Mesodermal cell (in vitro differentiated cells): ENCODE data around the gene ST7L. TPM values are rescaled to one million over a fixed set of nuclear protein-coding genes. Genes with fewer than 3 reads are reported as not detected.
"Not testable (repeated sequence)": the region's sequence is repeated elsewhere in the genome, so short reads cannot be mapped to it uniquely, and the experiment has no call there.

Experiments used
- H3K27ac ChIP-seq: 2 replicates; pipeline ENCODE4 v1.7.0; 2013; ENCODE audit warnings: mild to moderate bottlenecking, low read depth, low read length, moderate library complexity; ENCODE audit not compliant: severe bottlenecking
- H3K36me3 ChIP-seq: 2 replicates; pipeline ENCODE4 v1.7.1; 2013; ENCODE audit warnings: mild to moderate bottlenecking, low read length, moderate library complexity; ENCODE audit not compliant: control insufficient read depth, insufficient read depth
- H3K4me1 ChIP-seq: one replicate; pipeline ENCODE4 v1.7.1; 2013; ENCODE audit warnings: mild to moderate bottlenecking, low read length; ENCODE audit not compliant: insufficient read depth, control insufficient read depth, poor library complexity, severe bottlenecking
- H3K4me3 ChIP-seq: 2 replicates; pipeline ENCODE4 v1.7.0; 2013; ENCODE audit warnings: low read length, control low read depth, mild to moderate bottlenecking; ENCODE audit not compliant: insufficient read depth, poor library complexity, severe bottlenecking; ENCODE audit errors: extremely low read depth
- H3K9me3 ChIP-seq: 2 replicates; pipeline ENCODE4 v1.7.1; 2013; ENCODE audit warnings: mild to moderate bottlenecking, low read length, moderate library complexity; ENCODE audit not compliant: control insufficient read depth
- WGBS, 2 experiments: methylation state at CpG; one replicate each; pipeline ENCODE4 v1.1.5; 2013; ENCODE audit warnings: missing lambda C conversion rate in 2 of 2; ENCODE audit not compliant: insufficient coverage in 2 of 2; 5-methylcytosine and 5-hydroxymethylcytosine counted together
- polyA plus RNA-seq, 2 experiments: library from polyadenylated mRNA; stranded (reverse); fragments of 50-300 nt; gene quantifications; one replicate each; pipeline ENCODE4 v1.2.3, GENCODE V29; 2013

The ST7L gene
- 15.4 TPM for polyA plus RNA-seq (2013, experiment 1 of 2)
- polyA plus RNA-seq (2013, experiment 2 of 2), result 13.3 TPM

GRCh38 chr1:112618721-112619517 lies at the start of gene ST7L:
Gene ST7L (minus strand): TSS chr1:112619141. CDS start chr1:112619113, 28 bp downstream.
- WGBS, 2 experiments, result 0% methylated on average over 36 to 39 of the region's 48 CpGs
- Histone ChIP-seq H3K9me3 (no peaks in the 10 kb centered on the region), H3K4me1 (peaks cover 6% of the 10 kb centered on the region), H3K4me3 (peak within 1 kb of the TSS; percentile 100), H3K27ac (peak within 1 kb of the TSS; percentile 98), H3K36me3 (peaks cover 24% of the 10 kb centered on the region)

GRCh38 chr1:112666946-112667345 lies 48.0 kb upstream of the ST7L start:
- Histone ChIP-seq H3K27ac (no peak overlapping the region), H3K36me3 (peaks cover 91% of the 10 kb centered on the region), H3K4me1 (no peaks in the 10 kb centered on the region), H3K4me3 (no peak overlapping the region), H3K9me3 (no peaks in the 10 kb centered on the region)
- 69% methylated on average over 2 of the region's 2 CpGs; no CpG with 5 or more reads in 1 of the 2 experiments for WGBS, 2 experiments

GRCh38 chr1:112665857-112666256 lies 46.9 kb upstream of the ST7L start:
- 93 to 95% methylated on average over 2 to 3 of the region's 3 CpGs for WGBS, 2 experiments
- peaks cover 92% of the 10 kb centered on the region for H3K36me3 ChIP-seq
- H3K4me1 ChIP-seq, result no peaks in the 10 kb centered on the region
- no peak overlapping the region for H3K27ac ChIP-seq
- H3K9me3 ChIP-seq, result no peaks in the 10 kb centered on the region
- H3K4me3 ChIP-seq, result no peak overlapping the region

- no peak overlapping the region for H3K27ac ChIP-seq
- H3K4me1 ChIP-seq, result no peaks in the 10 kb centered on the region
- H3K4me3 ChIP-seq, result no peak overlapping the region
- peaks cover 78% of the 10 kb centered on the region for H3K36me3 ChIP-seq
- no CpG with 5 or more reads among the region's 1 CpG for whole genome bisulfite sequencing, 2 experiments
- H3K9me3 ChIP-seq, result no peaks in the 10 kb centered on the region
Observed at GRCh38 chr1:112651205-112651604, 32.3 kb upstream of the ST7L start.

GRCh38 chr1:112646225-112646624 lies 27.3 kb upstream of the ST7L start:
- 94 to 100% methylated on average over 2 of the region's 4 CpGs for WGBS, 2 experiments
- peaks cover 69% of the 10 kb centered on the region for H3K36me3 ChIP-seq
- H3K4me3 ChIP-seq, result no peak overlapping the region

GRCh38 chr1:112643080-112643479 lies 24.1 kb upstream of the ST7L start:
- Histone ChIP-seq H3K27ac (no peak overlapping the region), H3K4me3 (no peak overlapping the region), H3K4me1 (no peaks in the 10 kb centered on the region), H3K9me3 (peaks cover 3% of the 10 kb centered on the region), H3K36me3 (peaks cover 47% of the 10 kb centered on the region)
- 100% methylated on average over 1 of the region's 2 CpGs; no CpG with 5 or more reads in 1 of the 2 experiments for WGBS, 2 experiments

More at GRCh38 chr1:112646225-112646624, 27.3 kb upstream of the ST7L start:
- H3K4me1 ChIP-seq, result no peaks in the 10 kb centered on the region
- H3K9me3 ChIP-seq, result no peaks in the 10 kb centered on the region
- no peak overlapping the region for H3K27ac ChIP-seq

GRCh38 chr1:112640437-112640836 lies 21.5 kb upstream of the ST7L start:
- H3K36me3 ChIP-seq, result peaks cover 32% of the 10 kb centered on the region
- not testable (repeated sequence) for H3K4me3 ChIP-seq, H3K27ac ChIP-seq, H3K9me3 ChIP-seq, H3K4me1 ChIP-seq
- 94 to 97% methylated on average over 13 to 17 of the region's 23 CpGs for WGBS, 2 experiments

- 100% methylated on average over 1 of the region's 1 CpG; no CpG with 5 or more reads in 1 of the 2 experiments for WGBS, 2 experiments
- Histone ChIP-seq H3K4me3 (no peak overlapping the region), H3K27ac (peak overlapping the region; percentile 23)
Observed at GRCh38 chr1:112638110-112638428, 19.1 kb upstream of the ST7L start.

GRCh38 chr1:112637254-112638109 lies 18.5 kb upstream of the ST7L start:
- peaks cover 8% of the 10 kb centered on the region for H3K4me1 ChIP-seq
- WGBS, 2 experiments, result 89 to 92% methylated on average over 3 of the region's 4 CpGs

More at GRCh38 chr1:112638110-112638428, 19.1 kb upstream of the ST7L start:
- Histone ChIP-seq H3K4me1 (peaks cover 8% of the 10 kb centered on the region), H3K36me3 (peaks cover 21% of the 10 kb centered on the region), H3K9me3 (peaks cover 3% of the 10 kb centered on the region)

GRCh38 chr1:112636597-112637253 lies 17.8 kb upstream of the ST7L start:
- H3K36me3 ChIP-seq, result peaks cover 18% of the 10 kb centered on the region
- peaks cover 3% of the 10 kb centered on the region for H3K9me3 ChIP-seq
- H3K4me1 ChIP-seq, result peaks cover 8% of the 10 kb centered on the region
- H3K27ac ChIP-seq, result peak overlapping the region; percentile 10
- no peak overlapping the region for H3K4me3 ChIP-seq

More at GRCh38 chr1:112637254-112638109, 18.5 kb upstream of the ST7L start:
- H3K27ac ChIP-seq, result peak overlapping the region; percentile 23
- no peak overlapping the region for H3K4me3 ChIP-seq
- H3K36me3 ChIP-seq, result peaks cover 23% of the 10 kb centered on the region
- H3K9me3 ChIP-seq, result peaks cover 3% of the 10 kb centered on the region
